Thoracic aorta (tissue), 2 donors: ENCODE results near the gene PHETA1. TPM values are rescaled to one million over a fixed set of nuclear protein-coding genes. Genes with fewer than 3 reads are reported as not detected.

Experiments used
- ATAC-seq: fragments of 150-250 bp; one replicate; pipeline ENCODE4 v1.8.0; 2017; ENCODE audit warnings: low read depth; ENCODE audit not compliant: insufficient number of reproducible peaks, low FRiP score
- DNase-seq: peaks from one replicate; pipeline ENCODE4 v3.0.0-alpha.2; 2020; ENCODE audit warnings: low spot score
- H3K27ac ChIP-seq, 2 donors: fragments of 200-600 bp; sonication (generic); 1 replicate in 1 of 2; 2 replicates in 1 of 2; pipeline ENCODE4 v1.5.1; 2016; ENCODE audit warnings: mild to moderate bottlenecking in 2 of 2, moderate library complexity in 2 of 2
- H3K27me3 ChIP-seq: fragments of 200-600 bp; sonication (generic); replicated peaks from 2 replicates; pipeline ENCODE4 v1.6.0; 2016; ENCODE audit warnings: mild to moderate bottlenecking; ENCODE audit not compliant: insufficient read depth
- H3K36me3 ChIP-seq: fragments of 200-600 bp; sonication (generic); one replicate; pipeline ENCODE4 v1.5.1; 2016
- H3K4me1 ChIP-seq, 2 donors: fragments of 200-600 bp; sonication (generic); 1 replicate in 1 of 2; 2 replicates in 1 of 2; pipeline versions ENCODE4 v1.5.1 to v1.6.0; 2016; ENCODE audit warnings: low read depth in 2 of 2, mild to moderate bottlenecking in 1 of 2; ENCODE audit not compliant: control insufficient read depth in 1 of 2
- H3K4me3 ChIP-seq: fragments of 200-600 bp; sonication (generic); 2 replicates; pipeline ENCODE4 v1.5.1; 2016; ENCODE audit warnings: mild to moderate bottlenecking
- H3K9me3 ChIP-seq: fragments of 200-600 bp; sonication (generic); 2 replicates; pipeline ENCODE4 v1.5.1; 2016
- total RNA-seq, 2 donors: library from RNA; depleted of rRNA; stranded (reverse); fragments of >200 nt; gene quantifications; one replicate each; pipeline versions ENCODE4 v1.1.0 to v1.2.3, GENCODE V29; 2016
- TF ChIP-seq, protein P1 (sequence below): fragments of 200-600 bp; sonication (generic); IDR thresholded peaks from one replicate; pipeline ENCODE4 v1.5.1; 2019; ENCODE audit warnings: antibody characterized with exemption

PHETA1 gene
- total RNA-seq, 2 donors from 2014 or later: 12.6 to 14.7 TPM

DNA sequence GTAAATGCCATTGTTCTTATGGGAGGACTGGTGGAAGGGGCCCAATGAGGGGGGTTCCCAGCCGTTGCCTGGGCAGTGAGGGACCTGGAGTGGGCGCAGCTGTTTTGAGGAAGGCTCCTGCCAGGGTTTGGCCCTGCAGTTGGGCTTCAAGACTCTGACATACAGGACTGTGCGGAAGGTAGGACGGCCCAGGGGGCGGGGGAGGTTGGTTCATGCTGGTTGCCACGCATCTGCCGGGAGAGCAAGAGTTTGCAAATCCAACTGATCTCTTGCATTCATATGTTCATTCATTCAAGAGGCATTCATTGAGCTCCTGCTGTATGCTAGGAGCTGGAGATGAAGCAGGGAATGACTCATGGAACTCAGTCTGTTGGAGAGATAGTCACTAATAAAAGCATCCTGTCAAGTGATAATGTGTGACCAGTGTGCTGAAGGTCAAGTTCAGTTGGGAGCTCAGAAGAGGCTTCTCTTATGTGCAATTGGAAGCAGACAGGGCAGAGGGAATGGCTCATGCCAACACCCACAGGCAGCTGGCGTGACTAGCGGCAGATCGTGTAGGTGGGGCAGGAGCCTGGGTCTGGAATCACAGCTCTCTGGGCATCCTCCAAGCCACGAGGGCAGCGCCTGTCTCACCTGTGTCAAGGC lies 44.7 kb upstream of the PHETA1 start:
- TF ChIP-seq, protein P1, sequence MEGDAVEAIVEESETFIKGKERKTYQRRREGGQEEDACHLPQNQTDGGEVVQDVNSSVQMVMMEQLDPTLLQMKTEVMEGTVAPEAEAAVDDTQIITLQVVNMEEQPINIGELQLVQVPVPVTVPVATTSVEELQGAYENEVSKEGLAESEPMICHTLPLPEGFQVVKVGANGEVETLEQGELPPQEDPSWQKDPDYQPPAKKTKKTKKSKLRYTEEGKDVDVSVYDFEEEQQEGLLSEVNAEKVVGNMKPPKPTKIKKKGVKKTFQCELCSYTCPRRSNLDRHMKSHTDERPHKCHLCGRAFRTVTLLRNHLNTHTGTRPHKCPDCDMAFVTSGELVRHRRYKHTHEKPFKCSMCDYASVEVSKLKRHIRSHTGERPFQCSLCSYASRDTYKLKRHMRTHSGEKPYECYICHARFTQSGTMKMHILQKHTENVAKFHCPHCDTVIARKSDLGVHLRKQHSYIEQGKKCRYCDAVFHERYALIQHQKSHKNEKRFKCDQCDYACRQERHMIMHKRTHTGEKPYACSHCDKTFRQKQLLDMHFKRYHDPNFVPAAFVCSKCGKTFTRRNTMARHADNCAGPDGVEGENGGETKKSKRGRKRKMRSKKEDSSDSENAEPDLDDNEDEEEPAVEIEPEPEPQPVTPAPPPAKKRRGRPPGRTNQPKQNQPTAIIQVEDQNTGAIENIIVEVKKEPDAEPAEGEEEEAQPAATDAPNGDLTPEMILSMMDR: no peak
- Histone ChIP-seq H3K27ac (no peak overlapping the region), H3K4me1 (peaks cover 32 to 54% of the 10 kb centered on the region in 2 donors), H3K9me3 (no peaks in the 10 kb centered on the region), H3K27me3 (no peaks in the 10 kb centered on the region), H3K36me3 (peaks cover 3% of the 10 kb centered on the region), H3K4me3 (no peak overlapping the region)
- ATAC-seq: no peak
- no peak for DNase-seq

DNA sequence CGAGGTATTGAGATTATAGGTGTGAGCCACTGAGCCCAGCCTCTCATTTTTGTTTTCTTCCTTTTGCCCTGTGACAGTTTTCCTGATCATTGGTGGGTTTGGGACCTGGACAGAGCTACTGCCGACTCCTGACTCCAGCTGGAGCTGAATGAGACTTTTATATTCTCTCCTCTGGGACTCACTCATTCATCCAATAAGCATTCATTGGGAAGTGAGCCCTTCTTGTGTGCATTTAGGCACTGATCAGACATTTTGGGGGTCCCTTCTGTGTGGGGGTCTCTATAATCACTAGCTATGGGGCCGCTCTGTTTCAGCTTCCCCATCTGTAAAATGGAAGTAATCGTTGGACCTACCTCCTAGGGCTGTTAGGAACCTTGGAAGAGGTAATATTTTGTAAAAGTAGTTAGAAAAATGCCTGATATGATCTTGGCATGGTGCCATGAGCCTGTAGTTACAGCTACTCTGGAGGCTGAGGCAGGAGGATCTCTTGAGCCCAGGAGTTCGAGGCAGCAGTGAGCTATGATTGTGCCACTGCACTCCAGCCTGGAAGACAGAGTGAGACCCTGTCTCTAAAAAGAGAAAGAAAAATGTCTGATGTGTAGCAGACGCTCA lies 44.0 kb upstream of the PHETA1 start:
- TF ChIP-seq, protein P1: no peak
- peaks cover 32 to 60% of the 10 kb centered on the region in 2 donors for H3K4me1 ChIP-seq

DNA sequence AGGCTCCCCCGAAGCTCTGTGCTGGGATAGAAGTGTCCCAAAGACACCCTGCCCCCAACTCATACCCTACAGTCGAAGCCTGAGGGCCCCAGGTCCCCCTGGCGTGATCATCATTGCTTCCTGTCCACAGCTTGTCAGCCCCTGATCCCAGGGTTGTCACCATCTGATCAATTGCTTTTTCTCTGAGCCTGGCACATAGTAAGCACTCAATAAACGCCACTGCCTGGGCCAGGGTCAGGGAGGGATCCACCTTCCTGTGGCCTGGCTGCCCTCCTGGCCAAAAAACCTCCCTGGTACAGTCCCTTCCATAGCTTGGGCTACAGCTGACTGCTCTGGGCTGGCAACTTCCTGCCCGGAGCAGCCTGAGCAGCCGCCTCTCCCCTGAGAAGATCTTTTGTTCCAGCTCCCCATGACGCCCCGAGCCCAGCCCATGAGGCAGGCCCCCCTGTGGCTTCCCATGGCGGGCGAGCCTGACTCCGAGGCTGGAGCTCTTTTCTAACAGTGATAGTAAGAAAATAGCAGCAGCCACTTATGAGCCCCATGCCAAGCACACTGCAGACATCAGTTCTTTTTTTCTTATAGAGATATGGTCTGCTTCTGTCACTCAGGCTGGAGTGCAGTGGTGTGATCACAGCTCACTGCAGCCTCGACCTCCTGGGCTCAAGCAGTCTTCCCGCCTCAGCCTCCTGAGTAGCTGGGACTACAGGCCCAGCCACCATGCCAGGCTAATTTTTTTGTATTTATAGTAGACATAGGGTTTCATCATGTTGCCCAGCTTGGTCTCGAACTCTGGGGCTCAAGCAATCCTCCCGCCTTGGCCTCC lies 43.3 kb upstream of the PHETA1 start:
- DNase-seq (no peak), ATAC-seq (no peak)
- H3K9me3 ChIP-seq: no peaks in the 10 kb centered on the region
- H3K36me3 ChIP-seq: no peaks in the 10 kb centered on the region
- H3K27ac ChIP-seq: peak overlapping the region; percentile 28 to 43
- H3K27me3 ChIP-seq: no peaks in the 10 kb centered on the region
- H3K4me3 ChIP-seq: no peak overlapping the region
- TF ChIP-seq, protein P1: no peak
- H3K4me1 ChIP-seq: peaks cover 32 to 68% of the 10 kb centered on the region in 2 donors

More for the DNA sequence above, 44.0 kb upstream of the PHETA1 start:
- Histone ChIP-seq H3K9me3 (no peaks in the 10 kb centered on the region), H3K36me3 (no peaks in the 10 kb centered on the region), H3K27me3 (no peaks in the 10 kb centered on the region), H3K27ac (peak overlapping the region in 1 of 2 donors; percentile 43), H3K4me3 (no peak overlapping the region)
- ATAC-seq: no peak
- DNase-seq: no peak

DNA sequence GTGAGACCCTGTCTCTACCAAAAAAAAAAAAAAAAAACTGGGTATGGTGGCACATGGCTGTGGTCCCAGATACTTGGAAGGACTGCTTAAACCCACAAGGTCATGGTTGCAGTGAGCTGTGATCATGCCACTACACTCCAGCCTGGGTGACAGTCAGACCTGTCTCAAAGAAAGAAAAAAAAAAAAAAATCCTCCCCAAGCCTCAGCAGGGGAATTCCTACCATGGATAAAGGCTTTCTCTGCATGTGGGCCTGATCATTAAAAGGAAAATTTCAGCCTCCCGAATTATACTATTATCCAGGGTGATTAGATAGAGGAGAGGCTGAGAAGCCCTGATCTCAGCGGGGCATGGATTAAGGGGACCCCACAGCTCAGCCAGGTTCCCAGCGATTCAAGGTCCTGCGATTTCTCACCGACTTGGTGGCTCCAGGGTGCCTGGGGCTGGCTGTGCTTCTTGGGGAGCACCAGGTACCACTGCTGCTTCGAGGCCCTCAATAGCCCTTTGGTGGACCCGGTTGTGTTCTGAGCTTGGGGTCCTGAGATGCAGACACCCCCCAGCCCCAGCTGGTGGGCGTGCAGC lies 42.4 kb upstream of the PHETA1 start:
- Histone ChIP-seq H3K4me3 (no peak overlapping the region), H3K4me1 (peaks cover 37 to 77% of the 10 kb centered on the region in 2 donors), H3K9me3 (no peaks in the 10 kb centered on the region), H3K27me3 (no peaks in the 10 kb centered on the region), H3K27ac (peak overlapping the region; percentile 28 to 66), H3K36me3 (no peaks in the 10 kb centered on the region)
- no peak for ATAC-seq
- TF ChIP-seq, protein P1: no peak
- DNase-seq: no peak
